ENCODE data around the gene TMEM53.

Gene TMEM53

GRCh38 chr1:44714944-44715571, 40.8 kb upstream of the TMEM53 start:
- no peaks in the 10 kb centered on the region for H3K9me3 ChIP-seq (ENCODE audit: insufficient read depth, low read length)
- no peaks in the 10 kb centered on the region for H4K20me1 ChIP-seq (ENCODE audit: low read depth, low read length)
- peak overlapping the region; percentile 66 for H3K4me2 ChIP-seq (ENCODE audit: low read depth, low read length, poor library complexity, severe bottlenecking)
- no peaks in the 10 kb centered on the region for H3K36me3 ChIP-seq (ENCODE audit: low read length)
- H3K4me3 ChIP-seq (ENCODE audit: insufficient read depth, low read length, poor library complexity, severe bottlenecking): no peak overlapping the region
- peak overlapping the region; percentile 38; the same call in 1 of the 2 replicates for H3K9ac ChIP-seq (ENCODE audit: low read length)
- no peaks in the 10 kb centered on the region for H3K27me3 ChIP-seq (ENCODE audit: low read length)
- H3F3A ChIP-seq (ENCODE audit: insufficient read depth): peaks cover 42% of the 10 kb centered on the region
- H2AFZ ChIP-seq (ENCODE audit: low read depth, low read length, severe bottlenecking): peak overlapping the region; percentile 94
- H3K27ac ChIP-seq (ENCODE audit: low read depth, low read length): peak overlapping the region; percentile 98
- no peaks in the 10 kb centered on the region for H3K9me2 ChIP-seq (replicated peaks; ENCODE audit: insufficient read depth, low read length)
- TF ChIP-seq EZH2phosphoT487 (conservative IDR thresholded peaks at IDR 0.05; ENCODE audit: low read length): no peak
- TF ChIP-seq, protein P1, sequence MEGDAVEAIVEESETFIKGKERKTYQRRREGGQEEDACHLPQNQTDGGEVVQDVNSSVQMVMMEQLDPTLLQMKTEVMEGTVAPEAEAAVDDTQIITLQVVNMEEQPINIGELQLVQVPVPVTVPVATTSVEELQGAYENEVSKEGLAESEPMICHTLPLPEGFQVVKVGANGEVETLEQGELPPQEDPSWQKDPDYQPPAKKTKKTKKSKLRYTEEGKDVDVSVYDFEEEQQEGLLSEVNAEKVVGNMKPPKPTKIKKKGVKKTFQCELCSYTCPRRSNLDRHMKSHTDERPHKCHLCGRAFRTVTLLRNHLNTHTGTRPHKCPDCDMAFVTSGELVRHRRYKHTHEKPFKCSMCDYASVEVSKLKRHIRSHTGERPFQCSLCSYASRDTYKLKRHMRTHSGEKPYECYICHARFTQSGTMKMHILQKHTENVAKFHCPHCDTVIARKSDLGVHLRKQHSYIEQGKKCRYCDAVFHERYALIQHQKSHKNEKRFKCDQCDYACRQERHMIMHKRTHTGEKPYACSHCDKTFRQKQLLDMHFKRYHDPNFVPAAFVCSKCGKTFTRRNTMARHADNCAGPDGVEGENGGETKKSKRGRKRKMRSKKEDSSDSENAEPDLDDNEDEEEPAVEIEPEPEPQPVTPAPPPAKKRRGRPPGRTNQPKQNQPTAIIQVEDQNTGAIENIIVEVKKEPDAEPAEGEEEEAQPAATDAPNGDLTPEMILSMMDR (IDR thresholded peaks at IDR 0.05; ENCODE audit: insufficient read depth, low read length, poor library complexity, severe bottlenecking): peak; percentile 81
- H3K79me2 ChIP-seq (ENCODE audit: insufficient read depth, low read length): no peaks in the 10 kb centered on the region

DNA sequence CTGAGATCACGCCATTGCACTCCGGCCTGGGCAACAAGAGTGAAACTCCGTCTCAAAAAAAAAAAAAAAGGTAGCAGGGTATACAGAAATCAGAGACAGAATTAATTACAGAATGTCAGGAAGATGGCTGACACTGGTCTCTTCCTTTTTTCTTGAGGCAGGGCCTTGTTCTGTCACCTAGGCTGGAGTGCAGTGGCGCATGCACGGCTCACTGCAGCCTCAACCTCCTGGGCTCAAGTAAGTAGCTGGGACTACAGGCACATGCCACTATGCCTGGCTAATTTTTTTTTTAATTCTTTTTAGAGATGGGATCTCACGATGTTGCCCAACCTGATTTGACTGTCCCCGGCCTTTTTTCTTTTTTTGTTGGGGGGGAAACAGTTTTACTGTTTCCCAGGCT, 40.3 kb upstream of the TMEM53 start:
- no peak for TF ChIP-seq EZH2phosphoT487 (conservative IDR thresholded peaks at IDR 0.05; ENCODE audit: low read length)
- TF ChIP-seq, protein P1 (IDR thresholded peaks at IDR 0.05; ENCODE audit: insufficient read depth, low read length, poor library complexity, severe bottlenecking): no peak

GRCh38 chr1:44713321-44713781, 39.1 kb upstream of the TMEM53 start:
- H3K4me3 ChIP-seq (ENCODE audit: insufficient read depth, low read length, poor library complexity, severe bottlenecking): no peak overlapping the region
- peak overlapping the region; percentile 66 for H3K4me2 ChIP-seq (ENCODE audit: low read depth, low read length, poor library complexity, severe bottlenecking)
- no peaks in the 10 kb centered on the region for H4K20me1 ChIP-seq (ENCODE audit: low read depth, low read length)
- no peak overlapping the region for H2AFZ ChIP-seq (ENCODE audit: low read depth, low read length, severe bottlenecking)
- H3K9ac ChIP-seq (ENCODE audit: low read length): peak overlapping the region; percentile 42
- H3K9me3 ChIP-seq (ENCODE audit: insufficient read depth, low read length): no peaks in the 10 kb centered on the region
- H3F3A ChIP-seq (ENCODE audit: insufficient read depth): peaks cover 42% of the 10 kb centered on the region
- peak overlapping the region; percentile 98 for H3K27ac ChIP-seq (ENCODE audit: low read depth, low read length)
- TF ChIP-seq EZH2phosphoT487 (conservative IDR thresholded peaks at IDR 0.05; ENCODE audit: low read length): no peak
- TF ChIP-seq, protein P1 (IDR thresholded peaks at IDR 0.05; ENCODE audit: insufficient read depth, low read length, poor library complexity, severe bottlenecking): no peak
- no peaks in the 10 kb centered on the region for H3K9me2 ChIP-seq (replicated peaks; ENCODE audit: insufficient read depth, low read length)
- H3K36me3 ChIP-seq (ENCODE audit: low read length): no peaks in the 10 kb centered on the region
- H3K79me2 ChIP-seq (ENCODE audit: insufficient read depth, low read length): no peaks in the 10 kb centered on the region
- no peaks in the 10 kb centered on the region for H3K27me3 ChIP-seq (ENCODE audit: low read length)

More for the DNA sequence above, 40.3 kb upstream of the TMEM53 start:
- no peaks in the 10 kb centered on the region for H3K9me2 ChIP-seq (replicated peaks; ENCODE audit: insufficient read depth, low read length)
- H3K9me3 ChIP-seq (ENCODE audit: insufficient read depth, low read length): no peaks in the 10 kb centered on the region
- peak overlapping the region; percentile 38; the same call in 1 of the 2 replicates for H3K9ac ChIP-seq (ENCODE audit: low read length)
- peaks cover 42% of the 10 kb centered on the region for H3F3A ChIP-seq (ENCODE audit: insufficient read depth)
- H3K4me2 ChIP-seq (ENCODE audit: low read depth, low read length, poor library complexity, severe bottlenecking): peak overlapping the region; percentile 66
- H3K36me3 ChIP-seq (ENCODE audit: low read length): no peaks in the 10 kb centered on the region
- H3K4me3 ChIP-seq (ENCODE audit: insufficient read depth, low read length, poor library complexity, severe bottlenecking): no peak overlapping the region
- peak overlapping the region; percentile 98 for H3K27ac ChIP-seq (ENCODE audit: low read depth, low read length)
- H3K79me2 ChIP-seq (ENCODE audit: insufficient read depth, low read length): no peaks in the 10 kb centered on the region
- H3K27me3 ChIP-seq (ENCODE audit: low read length): no peaks in the 10 kb centered on the region
- H4K20me1 ChIP-seq (ENCODE audit: low read depth, low read length): no peaks in the 10 kb centered on the region
- peak overlapping the region; percentile 94 for H2AFZ ChIP-seq (ENCODE audit: low read depth, low read length, severe bottlenecking)

All from SU-DHL-6 (cell line).